Keratinocyte (primary cell): ENCODE data around the gene VASP. TPM values are rescaled to one million over a fixed set of nuclear protein-coding genes. Genes with fewer than 3 reads are reported as not detected.

ENCODE experiments used
- DNase-seq: peaks from one replicate; pipeline ENCODE4 v3.0.0-alpha.2; 2011; ENCODE audit warnings: low read depth, missing footprints, low spot score
- FAIRE-seq: peaks from 2 replicates; lab custom pipeline; 2011; peaks lifted over from hg19 to GRCh38; lab: Jason Lieb, UNC
- H2AFZ ChIP-seq: 2 replicates; pipeline ENCODE4 v1.6.0; 2012; ENCODE audit warnings: low read length, control low read depth, inconsistent platforms; ENCODE audit not compliant: control insufficient read depth
- H3K27ac ChIP-seq: 2 replicates; pipeline ENCODE4 v1.5.1; 2011; ENCODE audit warnings: low read length; ENCODE audit not compliant: control insufficient read depth, insufficient read depth
- H3K27me3 ChIP-seq: 3 replicates; pipeline ENCODE4 v1.6.0; 2011; ENCODE audit warnings: low read length; ENCODE audit not compliant: control insufficient read depth, insufficient read depth; ENCODE audit errors: extremely low read depth
- H3K36me3 ChIP-seq, 2 experiments: 2 replicates in 1 of 2; 3 replicates in 1 of 2; pipeline ENCODE4 v1.5.1; 2011; ENCODE audit warnings: low read length in 2 of 2, mild to moderate bottlenecking in 1 of 2; ENCODE audit not compliant: control insufficient read depth in 2 of 2, insufficient read depth in 2 of 2; ENCODE audit errors: extremely low read depth in 1 of 2
- H3K4me1 ChIP-seq: 3 replicates; pipeline ENCODE4 v1.5.1; 2011; ENCODE audit warnings: low read length; ENCODE audit not compliant: control insufficient read depth, insufficient read depth; ENCODE audit errors: extremely low read depth
- H3K4me2 ChIP-seq: 3 replicates; pipeline ENCODE4 v1.6.0; 2011; ENCODE audit warnings: low read depth, low read length; ENCODE audit not compliant: control insufficient read depth, insufficient read depth; ENCODE audit errors: extremely low read depth
- H3K4me3 ChIP-seq, 3 experiments: fragments of 200-600 bp in 1 of 3; sonication (generic) in 1 of 3; 2 replicates in 2 of 3; 3 replicates in 1 of 3; pipeline ENCODE4 v1.5.1; 2011 to 2016; ENCODE audit warnings: low read length in 3 of 3, mild to moderate bottlenecking in 3 of 3, control low read depth in 2 of 3, inconsistent platforms in 1 of 3, low read depth in 1 of 3, mixed read lengths in 1 of 3, mixed run types in 1 of 3, moderate library complexity in 1 of 3; ENCODE audit not compliant: control insufficient read depth in 2 of 3, insufficient read depth in 2 of 3; ENCODE audit errors: extremely low read depth in 1 of 3
- H3K79me2 ChIP-seq: 2 replicates; pipeline ENCODE4 v1.6.0; 2012; ENCODE audit warnings: low read length; ENCODE audit not compliant: control insufficient read depth, insufficient read depth
- H3K9ac ChIP-seq: 3 replicates; pipeline ENCODE4 v1.6.0; 2011; ENCODE audit warnings: low read length; ENCODE audit not compliant: control insufficient read depth, insufficient read depth; ENCODE audit errors: extremely low read depth
- H3K9me1 ChIP-seq: 3 replicates; pipeline ENCODE4 v1.6.0; 2011; ENCODE audit warnings: low read length; ENCODE audit not compliant: control insufficient read depth, insufficient read depth; ENCODE audit errors: extremely low read depth
- H3K9me3 ChIP-seq: 2 replicates; pipeline ENCODE4 v1.5.1; 2012; ENCODE audit warnings: low read depth, low read length; ENCODE audit not compliant: control insufficient read depth
- H4K20me1 ChIP-seq: 3 replicates; pipeline ENCODE4 v1.6.0; 2011; ENCODE audit warnings: low read length; ENCODE audit not compliant: control insufficient read depth, insufficient read depth; ENCODE audit errors: extremely low read depth
- EZH2 ChIP-seq: IDR thresholded peaks from one replicate; pipeline ENCODE4 v1.6.1; 2012; ENCODE audit warnings: inconsistent platforms, mild to moderate bottlenecking, low read length, moderate library complexity
- dilution Hi-C: fragments of 300-500 bp; cut with MboI; formaldehyde crosslinking; loops from one replicate; pipeline ENCODE4 v1.7.0; 2020; ENCODE audit warnings: low sequenced_read_pairs; ENCODE audit not compliant: extremely low pct_ligation_motif_present
- polyA plus RNA-seq, 5 experiments: library from polyadenylated mRNA; depleted of rRNA in 3 of 5; stranded (reverse) in 3 of 5; stranded (forward) in 1 of 5; unstranded in 1 of 5; fragments of >200 nt; gene quantifications; 1 replicate in 1 of 5; 2 replicates in 3 of 5; 3 replicates in 1 of 5; pipeline versions ENCODE4 v1.2.1 to v1.2.3, GENCODE V29; 2011 to 2012; ENCODE audit warnings: missing spikeins in 2 of 5, low read depth in 1 of 5, low replicate concordance in 1 of 5
- TF ChIP-seq, protein P1 (sequence below), 3 experiments: IDR thresholded peaks in 1 of 3; conservative IDR thresholded peaks in 1 of 3; optimal IDR thresholded peaks in 1 of 3; 2 replicates in 2 of 3; 3 replicates in 1 of 3; pipeline versions ENCODE3 to v1.5.1; 2011; ENCODE audit warnings: low read length in 3 of 3, mild to moderate bottlenecking in 3 of 3, moderate library complexity in 2 of 3, control low read depth in 1 of 3, inconsistent platforms in 1 of 3; ENCODE audit not compliant: insufficient read depth in 2 of 3; ENCODE audit errors: extremely low read depth in 1 of 3

Gene VASP
- polyA plus RNA-seq, 1 donor (not counting 4 experiments of a cell fraction or from before 2014, with no cell fraction given), result 99.0 TPM

DNA sequence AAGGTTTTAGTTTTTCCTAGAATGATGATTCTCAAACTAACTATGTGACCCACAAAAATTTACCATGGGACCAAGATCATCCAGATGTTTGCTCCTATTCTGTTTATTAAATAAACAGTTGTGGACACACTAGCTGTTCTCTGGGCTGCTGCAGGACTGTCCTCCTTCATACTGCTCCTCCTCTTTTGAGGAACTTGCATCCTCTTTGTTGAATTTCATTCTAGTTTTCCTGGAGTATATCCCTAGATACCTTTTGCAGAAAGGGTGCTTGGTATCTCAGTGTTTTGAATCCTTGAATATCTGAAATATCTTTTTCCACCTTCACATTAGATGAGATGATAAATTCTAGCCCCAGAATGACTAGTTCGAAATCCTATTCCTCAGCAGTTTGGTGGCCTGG is 24.1 kb downstream of the VASP start:
- H3K4me2 ChIP-seq, result no peak overlapping the region
- peaks cover 24% of the 10 kb centered on the region for H3K4me1 ChIP-seq
- H4K20me1 ChIP-seq, result no peaks in the 10 kb centered on the region
- H3K9me1 ChIP-seq, result no peaks in the 10 kb centered on the region
- no peaks in the 10 kb centered on the region for H3K27me3 ChIP-seq
- no peak for DNase-seq
- H3K79me2 ChIP-seq, result no peaks in the 10 kb centered on the region
- H3K4me3 ChIP-seq, result no peak overlapping the region
- H3K9ac ChIP-seq, result no peak overlapping the region
- no peak overlapping the region for H2AFZ ChIP-seq
- TF ChIP-seq, protein P1, sequence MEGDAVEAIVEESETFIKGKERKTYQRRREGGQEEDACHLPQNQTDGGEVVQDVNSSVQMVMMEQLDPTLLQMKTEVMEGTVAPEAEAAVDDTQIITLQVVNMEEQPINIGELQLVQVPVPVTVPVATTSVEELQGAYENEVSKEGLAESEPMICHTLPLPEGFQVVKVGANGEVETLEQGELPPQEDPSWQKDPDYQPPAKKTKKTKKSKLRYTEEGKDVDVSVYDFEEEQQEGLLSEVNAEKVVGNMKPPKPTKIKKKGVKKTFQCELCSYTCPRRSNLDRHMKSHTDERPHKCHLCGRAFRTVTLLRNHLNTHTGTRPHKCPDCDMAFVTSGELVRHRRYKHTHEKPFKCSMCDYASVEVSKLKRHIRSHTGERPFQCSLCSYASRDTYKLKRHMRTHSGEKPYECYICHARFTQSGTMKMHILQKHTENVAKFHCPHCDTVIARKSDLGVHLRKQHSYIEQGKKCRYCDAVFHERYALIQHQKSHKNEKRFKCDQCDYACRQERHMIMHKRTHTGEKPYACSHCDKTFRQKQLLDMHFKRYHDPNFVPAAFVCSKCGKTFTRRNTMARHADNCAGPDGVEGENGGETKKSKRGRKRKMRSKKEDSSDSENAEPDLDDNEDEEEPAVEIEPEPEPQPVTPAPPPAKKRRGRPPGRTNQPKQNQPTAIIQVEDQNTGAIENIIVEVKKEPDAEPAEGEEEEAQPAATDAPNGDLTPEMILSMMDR (optimal IDR thresholded peaks at IDR 0.05 in 1 of 3, IDR thresholded peaks at IDR 0.05 in 1 of 3, conservative IDR thresholded peaks at IDR 0.05 in 1 of 3; ENCODE audit: extremely low read depth in 1 of 3, insufficient read depth in 2 of 3, low read length in 3 of 3), result no peak
- H3K27ac ChIP-seq, result no peak overlapping the region
- peaks cover 4 to 6% of the 10 kb centered on the region in 2 experiments for H3K36me3 ChIP-seq
- FAIRE-seq, result no peak
- dilution Hi-C loops, result no loop called here
- peaks cover 1% of the 10 kb centered on the region for H3K9me3 ChIP-seq

DNA sequence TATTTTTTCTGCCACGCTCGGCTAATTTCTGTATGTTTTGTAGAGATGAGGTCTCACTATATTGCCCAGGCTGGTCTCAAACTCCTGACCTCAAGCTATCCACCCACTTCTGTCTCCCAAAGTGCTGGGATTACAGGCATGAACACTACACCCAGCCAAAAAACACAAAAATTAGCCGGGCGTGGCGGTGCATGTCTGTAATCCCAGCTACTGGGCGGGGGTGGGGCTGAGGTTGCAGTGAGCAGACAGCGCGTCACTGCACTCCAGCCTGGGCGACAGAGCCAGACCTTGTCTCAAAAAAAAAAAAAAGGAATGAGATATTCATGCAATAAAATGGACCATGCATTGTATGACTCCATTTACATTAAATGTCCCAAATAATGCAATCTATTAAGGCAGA is 32.2 kb downstream of the VASP start:
- Histone ChIP-seq H3K79me2 (no peaks in the 10 kb centered on the region), H3K4me2 (no peak overlapping the region), H3K27me3 (no peaks in the 10 kb centered on the region), H3K36me3 (no peaks in the 10 kb centered on the region), H4K20me1 (no peaks in the 10 kb centered on the region), H3K27ac (no peak overlapping the region), H3K4me3 (no peak overlapping the region), H3K9ac (no peak overlapping the region), H3K4me1 (peaks cover 25% of the 10 kb centered on the region), H3K9me1 (no peaks in the 10 kb centered on the region), H3K9me3 (no peaks in the 10 kb centered on the region), H2AFZ (no peak overlapping the region)
- FAIRE-seq, result no peak
- dilution Hi-C loops, result no loop called here
- DNase-seq, result no peak
- TF ChIP-seq, protein P1 (optimal IDR thresholded peaks at IDR 0.05 in 1 of 3, IDR thresholded peaks at IDR 0.05 in 1 of 3, conservative IDR thresholded peaks at IDR 0.05 in 1 of 3; ENCODE audit: extremely low read depth in 1 of 3, insufficient read depth in 2 of 3, low read length in 3 of 3), result no peak
- no peak for TF ChIP-seq EZH2
